ENCODE measurements around the gene MYO5A. TPM values are rescaled to one million over a fixed set of nuclear protein-coding genes. Genes with fewer than 3 reads are reported as not detected.

Gene MYO5A
- total RNA-seq, 1 experiment from 2014 or later, result 17.6 TPM

DNA sequence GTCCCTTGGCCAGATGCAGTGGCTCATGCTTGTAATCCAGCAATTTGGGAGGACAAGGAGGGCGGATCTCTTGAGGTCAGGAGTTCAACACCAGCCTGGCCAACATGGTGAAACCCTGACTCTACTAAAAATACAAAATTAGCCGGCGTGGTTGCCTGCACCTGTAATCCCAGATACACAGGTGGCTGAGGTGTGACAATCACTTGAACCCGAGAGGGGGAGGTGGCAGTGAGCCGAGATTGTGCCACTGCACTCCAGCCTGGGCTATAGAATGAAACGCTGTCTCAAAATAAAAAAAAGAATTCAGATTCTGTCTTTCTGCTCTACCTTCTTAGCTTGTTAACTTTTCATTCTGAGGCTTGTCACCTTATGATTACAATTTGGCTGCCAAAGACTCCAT, 22.1 kb downstream of the MYO5A start:
- no TSS peak for BruUV-seq (replicated peaks)
- no peak overlapping the region for H3K9ac ChIP-seq (ENCODE audit: low read length)
- H2AFZ ChIP-seq (ENCODE audit: low read depth, low read length, poor library complexity, severe bottlenecking), result no peak overlapping the region
- no peaks in the 10 kb centered on the region for H3K36me3 ChIP-seq (ENCODE audit: control insufficient read depth in 1 of 2, insufficient read depth in 2 of 2, low read length in 2 of 2)
- ATAC-seq (no peak), DNase-seq (ENCODE audit: low read depth, low spot score) (no peak)
- H3K27ac ChIP-seq (ENCODE audit: low read depth, low read length), result no peak overlapping the region
- H3K4me2 ChIP-seq (ENCODE audit: low read length), result no peak overlapping the region
- no peaks in the 10 kb centered on the region for H3K9me3 ChIP-seq (ENCODE audit: control insufficient read depth in 1 of 2, insufficient read depth in 1 of 2, low read depth in 1 of 2, low read length in 2 of 2)
- POLR2A ChIA-PET, result no interaction called here
- RAD21 ChIA-PET (ENCODE audit: low non-redundant PET in 1 of 2, low total read pairs in 2 of 2, uncharacterized antibody in 2 of 2, unreplicated experiment in 2 of 2), result no interaction called here
- H3K9me2 ChIP-seq (ENCODE audit: insufficient read depth), result no peaks in the 10 kb centered on the region
- no peak overlapping the region for H3K4me3 ChIP-seq (replicated peaks in 1 of 2; ENCODE audit: low read depth in 1 of 2, low read length in 2 of 2)
- H4K20me1 ChIP-seq (ENCODE audit: insufficient read depth), result no peaks in the 10 kb centered on the region
- CTCF ChIA-PET, result no interaction called here
- no peaks in the 10 kb centered on the region; the same call in 1 of the 2 replicates for H3K79me2 ChIP-seq (ENCODE audit: insufficient read depth, low read length)
- intact Hi-C loops (cut with micrococcal nuclease), result no loop called here
- H3K27me3 ChIP-seq (ENCODE audit: insufficient read depth, low read length), result no peaks in the 10 kb centered on the region
- no peak for TF ChIP-seq POLR2A (IDR thresholded peaks at IDR 0.05; ENCODE audit: borderline replicate concordance, extremely low read depth, insufficient read depth, insufficient read length)
- no peak for TF ChIP-seq ELF1 (IDR thresholded peaks at IDR 0.05; ENCODE audit: borderline replicate concordance, low read depth)
- TF ChIP-seq EZH2phosphoT487 (IDR thresholded peaks at IDR 0.05; ENCODE audit: borderline replicate concordance), result no peak
- H3K4me1 ChIP-seq (ENCODE audit: control insufficient read depth in 1 of 2, insufficient read depth in 2 of 2, low read length in 2 of 2), result peaks cover 2 to 8% of the 10 kb centered on the region in 2 experiments; a peak in 2 of 4 replicates

DNA sequence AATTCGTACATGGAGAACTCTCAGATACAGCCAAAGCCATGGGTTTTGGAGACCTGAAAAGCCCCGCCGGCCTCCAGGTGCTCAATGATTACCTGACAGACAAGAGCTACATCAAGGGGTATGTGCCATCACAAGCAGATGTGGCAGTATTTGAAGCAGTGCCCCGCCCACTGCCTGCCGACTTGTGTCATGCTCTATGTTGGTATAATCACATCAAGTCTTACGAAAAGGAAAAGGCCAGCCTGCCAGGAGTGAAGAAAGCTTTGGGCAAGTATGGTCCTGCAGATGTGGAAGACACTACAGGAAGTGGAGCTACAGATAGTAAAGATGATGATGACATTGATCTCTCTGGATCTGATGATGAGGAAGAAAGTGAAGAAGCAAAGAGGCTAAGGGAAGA, 23.5 kb downstream of the MYO5A start:
- CTCF ChIA-PET, result no interaction called here
- RAD21 ChIA-PET (ENCODE audit: low non-redundant PET in 1 of 2, low total read pairs in 2 of 2, uncharacterized antibody in 2 of 2, unreplicated experiment in 2 of 2), result no interaction called here
- H3K4me3 ChIP-seq (replicated peaks in 1 of 2; ENCODE audit: low read depth in 1 of 2, low read length in 2 of 2), result no peak overlapping the region
- H2AFZ ChIP-seq (ENCODE audit: low read depth, low read length, poor library complexity, severe bottlenecking), result no peak overlapping the region
- no TSS peak for BruUV-seq (replicated peaks)
- H3K9ac ChIP-seq (ENCODE audit: low read length), result no peak overlapping the region
- H3K4me2 ChIP-seq (ENCODE audit: low read length), result no peak overlapping the region
- no peaks in the 10 kb centered on the region; the same call in 1 of the 2 replicates for H3K79me2 ChIP-seq (ENCODE audit: insufficient read depth, low read length)
- H4K20me1 ChIP-seq (ENCODE audit: insufficient read depth), result no peaks in the 10 kb centered on the region
- ATAC-seq, result no peak
- POLR2A ChIA-PET, result no interaction called here
- intact Hi-C loops (cut with micrococcal nuclease), result no loop called here
- H3K27me3 ChIP-seq (ENCODE audit: insufficient read depth, low read length), result no peaks in the 10 kb centered on the region
- H3K36me3 ChIP-seq (ENCODE audit: control insufficient read depth in 1 of 2, insufficient read depth in 2 of 2, low read length in 2 of 2), result no peaks in the 10 kb centered on the region
- no peaks in the 10 kb centered on the region for H3K9me3 ChIP-seq (ENCODE audit: control insufficient read depth in 1 of 2, insufficient read depth in 1 of 2, low read depth in 1 of 2, low read length in 2 of 2)
- no peaks in the 10 kb centered on the region for H3K9me2 ChIP-seq (ENCODE audit: insufficient read depth)
- H3K27ac ChIP-seq (ENCODE audit: low read depth, low read length), result no peak overlapping the region
- DNase-seq (ENCODE audit: low read depth, low spot score), result no peak
- TF ChIP-seq ZFX (IDR thresholded peaks at IDR 0.05) (no peak), CEBPB (IDR thresholded peaks at IDR 0.05; ENCODE audit: low read depth) (no peak), EZH2phosphoT487 (IDR thresholded peaks at IDR 0.05; ENCODE audit: borderline replicate concordance) (no peak), RAD21 (IDR thresholded peaks at IDR 0.05; ENCODE audit: low read depth) (no peak), ZNF274 (IDR thresholded peaks at IDR 0.05; ENCODE audit: low read depth, low read length) (no peak), TCF7L2 (IDR thresholded peaks at IDR 0.05; ENCODE audit: borderline replicate concordance, extremely low read depth, insufficient read depth, insufficient read length) (no peak), EZH2 (IDR thresholded peaks at IDR 0.05) (no peak), SIN3A (IDR thresholded peaks at IDR 0.05; ENCODE audit: low read depth) (no peak), JUND (IDR thresholded peaks at IDR 0.05) (no peak)
- TF ChIP-seq, protein P1, sequence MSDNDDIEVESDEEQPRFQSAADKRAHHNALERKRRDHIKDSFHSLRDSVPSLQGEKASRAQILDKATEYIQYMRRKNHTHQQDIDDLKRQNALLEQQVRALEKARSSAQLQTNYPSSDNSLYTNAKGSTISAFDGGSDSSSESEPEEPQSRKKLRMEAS (IDR thresholded peaks at IDR 0.05), result no peak
- H3K4me1 ChIP-seq (ENCODE audit: control insufficient read depth in 1 of 2, insufficient read depth in 2 of 2, low read length in 2 of 2), result peaks cover 2 to 8% of the 10 kb centered on the region in 2 experiments; a peak in 2 of 4 replicates

Measured in HCT116 (cell line).